Measurements from ENCODE around the gene SHMT2. TPM values are rescaled to one million over a fixed set of nuclear protein-coding genes. Genes with fewer than 3 reads are reported as not detected.

The SHMT2 gene
- polyA plus RNA-seq, 4 donors, result 22.8 to 150 (median 51.5) TPM

DNA sequence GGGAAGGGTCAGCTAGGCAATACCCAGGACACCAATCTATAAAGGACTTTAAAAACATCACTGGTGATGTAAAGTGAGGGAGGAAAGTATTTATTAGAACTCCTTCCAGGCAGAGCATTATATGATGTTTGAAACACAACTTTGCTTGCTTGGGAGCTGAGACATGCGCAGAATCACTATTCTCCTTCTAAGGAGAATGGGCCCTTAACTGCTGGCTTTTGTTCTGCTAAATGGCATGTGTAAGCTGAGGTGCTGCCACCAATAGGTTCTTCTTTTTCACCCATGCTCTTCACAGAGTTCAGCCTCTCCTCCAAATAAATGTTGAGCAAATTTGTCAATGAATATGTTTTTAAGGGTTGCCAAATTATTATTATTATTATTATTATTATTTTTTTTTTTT is 17.5 kb downstream of the SHMT2 start:
- no peak for FAIRE-seq
- Histone ChIP-seq H3K27ac (ENCODE audit: low read depth in 1 of 3, low read length in 2 of 3) (no peak overlapping the region), H3K36me3 (ENCODE audit: control insufficient read depth in 3 of 3, insufficient read depth in 2 of 3, low read depth in 1 of 3, low read length in 3 of 3) (peaks cover 0 to 8% (median 0%) of the 10 kb centered on the region in 3 donors), H3K9me3 (ENCODE audit: control insufficient read depth in 2 of 2, insufficient read depth in 1 of 2, low read depth in 1 of 2, low read length in 1 of 2) (no peaks in the 10 kb centered on the region), H3K4me1 (ENCODE audit: control insufficient read depth in 3 of 3, insufficient read depth in 2 of 3, low read depth in 1 of 3, low read length in 2 of 3) (peaks cover 0 to 17% (median 2%) of the 10 kb centered on the region in 3 donors), H3K4me3 (ENCODE audit: low read depth in 1 of 3, low read length in 3 of 3) (no peak overlapping the region), H3K27me3 (ENCODE audit: control insufficient read depth in 3 of 3, insufficient read depth in 3 of 3, low read length in 3 of 3) (peaks cover 0 to 25% (median 10%) of the 10 kb centered on the region in 3 donors)
- WGBS, 3 donors, result 92 to 100% (median 98%) methylated on average over 1 of the region's 1 CpG
- DNase-seq, result no peak

DNA sequence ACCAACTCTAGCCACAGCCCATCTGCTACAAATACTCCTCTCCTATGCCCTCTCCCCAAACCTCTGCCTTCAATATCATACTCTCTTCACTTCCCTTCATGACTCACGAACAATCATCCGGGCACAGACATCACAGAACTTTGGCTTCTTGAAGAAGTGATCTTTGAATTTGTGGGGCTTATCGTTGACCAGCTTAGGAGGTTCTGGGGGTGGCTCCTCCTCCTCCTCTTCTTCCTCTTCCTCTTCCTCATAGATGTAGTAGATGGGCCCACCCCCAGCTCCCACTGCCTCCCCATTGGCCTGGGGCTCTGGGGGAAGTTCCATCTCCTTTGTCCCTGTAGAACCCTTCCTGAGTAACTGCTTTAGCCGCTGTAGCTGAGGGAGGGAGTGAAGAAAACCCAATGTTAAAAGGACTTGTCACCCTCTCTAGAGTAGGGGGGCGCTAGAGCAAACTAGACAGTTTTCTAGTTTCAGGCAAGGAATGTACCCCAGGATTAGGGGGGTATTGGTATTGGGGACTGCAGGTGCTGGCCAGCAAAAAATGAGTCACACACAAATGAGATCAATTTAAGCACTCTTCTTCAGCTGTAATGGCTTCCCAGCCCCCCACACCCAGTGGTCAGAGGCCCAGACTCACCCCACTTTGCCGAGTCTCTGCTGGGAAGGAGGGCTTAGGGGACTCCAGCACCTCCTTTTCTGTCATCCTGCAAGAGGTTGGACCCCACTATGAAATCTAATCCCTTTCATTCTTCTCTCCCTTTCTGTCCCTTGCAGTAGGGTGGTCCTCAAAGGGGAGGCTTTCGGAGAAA is 19.6 kb downstream of the SHMT2 start:
- Histone ChIP-seq H3K36me3 (ENCODE audit: control insufficient read depth in 3 of 3, insufficient read depth in 2 of 3, low read depth in 1 of 3, low read length in 3 of 3) (peaks cover 0 to 13% (median 0%) of the 10 kb centered on the region in 3 donors), H3K4me3 (ENCODE audit: low read depth in 1 of 3, low read length in 3 of 3) (no peak overlapping the region), H3K9me3 (ENCODE audit: control insufficient read depth in 2 of 2, insufficient read depth in 1 of 2, low read depth in 1 of 2, low read length in 1 of 2) (no peaks in the 10 kb centered on the region), H3K4me1 (ENCODE audit: control insufficient read depth in 3 of 3, insufficient read depth in 2 of 3, low read depth in 1 of 3, low read length in 2 of 3) (no peaks in the 10 kb centered on the region), H3K27me3 (ENCODE audit: control insufficient read depth in 3 of 3, insufficient read depth in 3 of 3, low read length in 3 of 3) (peaks cover 0 to 4% (median 0%) of the 10 kb centered on the region in 3 donors), H3K27ac (ENCODE audit: low read depth in 1 of 3, low read length in 2 of 3) (no peak overlapping the region)
- WGBS, 3 donors, result 62 to 76% (median 63%) methylated on average over 7 of the region's 7 CpGs
- FAIRE-seq (no peak), DNase-seq (no peak)

DNA sequence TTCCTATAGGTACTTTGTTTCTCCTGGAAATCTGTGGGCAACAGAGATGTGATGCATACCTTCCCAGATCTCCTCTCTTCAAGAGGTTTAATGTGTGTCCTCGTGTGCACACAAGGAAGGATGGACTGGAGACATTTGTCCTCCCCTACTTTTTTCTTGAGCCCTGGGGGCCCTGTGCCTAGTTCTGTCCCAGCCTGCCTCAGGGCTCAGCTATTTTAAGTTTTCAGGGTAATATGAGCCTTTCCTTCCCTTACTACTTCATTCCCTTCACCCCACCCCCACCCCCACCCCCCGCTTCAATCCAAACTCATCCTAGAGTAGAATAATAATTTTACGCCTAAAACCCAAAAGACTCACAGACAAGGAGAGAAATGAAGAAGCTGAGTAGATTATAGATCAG is 21.0 kb downstream of the SHMT2 start:
- Histone ChIP-seq H3K27ac (ENCODE audit: low read depth in 1 of 3, low read length in 2 of 3) (no peak overlapping the region), H3K4me3 (ENCODE audit: low read depth in 1 of 3, low read length in 3 of 3) (no peak overlapping the region), H3K9me3 (ENCODE audit: control insufficient read depth in 2 of 2, insufficient read depth in 1 of 2, low read depth in 1 of 2, low read length in 1 of 2) (no peaks in the 10 kb centered on the region), H3K36me3 (ENCODE audit: control insufficient read depth in 3 of 3, insufficient read depth in 2 of 3, low read depth in 1 of 3, low read length in 3 of 3) (peaks cover 0 to 22% (median 5%) of the 10 kb centered on the region in 3 donors), H3K27me3 (ENCODE audit: control insufficient read depth in 3 of 3, insufficient read depth in 3 of 3, low read length in 3 of 3) (no peaks in the 10 kb centered on the region), H3K4me1 (ENCODE audit: control insufficient read depth in 3 of 3, insufficient read depth in 2 of 3, low read depth in 1 of 3, low read length in 2 of 3) (no peaks in the 10 kb centered on the region)
- FAIRE-seq (no peak), DNase-seq (no peak)
- 75 to 84% (median 79%) methylated on average over 3 of the region's 3 CpGs for WGBS, 3 donors

DNA sequence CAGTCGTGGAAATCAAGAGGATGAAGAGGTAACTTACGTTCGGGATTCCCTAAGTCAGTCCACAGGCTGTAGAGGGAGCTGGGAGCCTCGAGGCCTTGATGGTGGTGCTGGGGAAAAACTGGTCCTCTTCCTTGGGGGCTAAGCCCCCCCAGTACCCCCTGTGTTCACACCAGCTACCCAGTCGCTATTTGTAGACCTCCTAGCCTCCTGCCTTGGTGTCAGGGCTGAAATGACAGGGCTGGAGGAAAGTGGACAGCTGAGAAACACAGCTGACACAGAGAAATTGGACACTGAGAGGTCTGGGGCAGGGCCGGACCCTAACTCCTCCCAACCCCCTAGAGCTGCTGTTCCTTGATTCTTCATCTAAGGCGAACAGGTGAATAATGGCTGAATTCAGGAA is 21.4 kb downstream of the SHMT2 start, which contains the start of gene STAC3:
Gene STAC3, minus strand, starts transcription at position 232 of the 400 bp plus-strand sequence. CDS start 1,551 bp downstream, outside the sequence.
- 74 to 78% (median 77%) methylated on average over 7 of the region's 7 CpGs for WGBS, 3 donors
- DNase-seq (no peak), FAIRE-seq (no peak)
- no peaks in the 10 kb centered on the region for H3K4me1 ChIP-seq (ENCODE audit: control insufficient read depth in 3 of 3, insufficient read depth in 2 of 3, low read depth in 1 of 3, low read length in 2 of 3)
- H3K27ac ChIP-seq (ENCODE audit: low read depth in 1 of 3, low read length in 2 of 3), result no peak within 1 kb of the TSS
- H3K9me3 ChIP-seq (ENCODE audit: control insufficient read depth in 2 of 2, insufficient read depth in 1 of 2, low read depth in 1 of 2, low read length in 1 of 2), result no peaks in the 10 kb centered on the region
- no peak within 1 kb of the TSS for H3K4me3 ChIP-seq (ENCODE audit: low read depth in 1 of 3, low read length in 3 of 3)
- peaks cover under 1 to 26% (median 8%) of the 10 kb centered on the region in 3 donors for H3K36me3 ChIP-seq (ENCODE audit: control insufficient read depth in 3 of 3, insufficient read depth in 2 of 3, low read depth in 1 of 3, low read length in 3 of 3)
- no peaks in the 10 kb centered on the region for H3K27me3 ChIP-seq (ENCODE audit: control insufficient read depth in 3 of 3, insufficient read depth in 3 of 3, low read length in 3 of 3)

DNA sequence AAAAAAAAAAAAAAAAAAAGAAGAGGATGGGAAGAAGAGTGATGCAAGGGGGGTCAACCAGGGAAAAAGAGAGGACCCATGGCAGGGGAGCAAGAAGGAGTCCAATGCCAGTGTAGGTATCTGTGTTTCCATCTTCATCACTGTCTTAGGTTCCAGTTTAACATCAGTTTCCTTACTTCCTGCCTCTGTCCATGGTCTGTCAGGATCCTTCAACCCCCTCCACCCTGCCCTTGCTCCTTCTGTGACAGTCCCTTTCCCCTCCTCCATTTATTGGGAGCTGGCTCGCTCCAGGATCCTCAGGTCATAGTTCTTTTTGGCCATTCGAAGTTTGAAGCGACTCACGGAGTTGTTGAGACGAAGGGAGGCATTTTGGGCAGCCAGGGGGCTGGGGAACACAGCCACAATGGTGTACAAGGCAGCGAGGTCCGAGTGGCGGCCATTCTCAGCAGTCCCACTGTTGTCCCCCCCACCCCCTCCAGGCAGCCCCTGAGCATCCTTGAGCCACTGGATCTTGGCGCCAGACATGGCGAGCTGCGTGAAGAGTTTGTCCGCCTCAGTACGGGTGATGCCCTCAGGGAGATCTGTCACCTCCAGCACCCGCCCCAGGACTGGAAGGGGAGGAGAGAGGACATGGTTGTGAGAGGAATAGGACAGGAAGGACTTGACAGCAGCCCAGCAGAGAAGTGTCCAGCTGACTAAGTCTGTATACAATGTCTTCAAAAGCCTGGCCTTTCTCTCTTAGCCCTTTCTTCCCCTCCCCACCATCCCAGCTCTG is 25.2 kb downstream of the SHMT2 start:
- no peaks in the 10 kb centered on the region for H3K4me1 ChIP-seq (ENCODE audit: control insufficient read depth in 3 of 3, insufficient read depth in 2 of 3, low read depth in 1 of 3, low read length in 2 of 3)
- H3K27me3 ChIP-seq (ENCODE audit: control insufficient read depth in 3 of 3, insufficient read depth in 3 of 3, low read length in 3 of 3), result no peaks in the 10 kb centered on the region
- no peaks in the 10 kb centered on the region for H3K9me3 ChIP-seq (ENCODE audit: control insufficient read depth in 2 of 2, insufficient read depth in 1 of 2, low read depth in 1 of 2, low read length in 1 of 2)
- H3K4me3 ChIP-seq (ENCODE audit: low read depth in 1 of 3, low read length in 3 of 3), result no peak overlapping the region
- H3K27ac ChIP-seq (ENCODE audit: low read depth in 1 of 3, low read length in 2 of 3), result no peak overlapping the region
- FAIRE-seq (no peak), DNase-seq (no peak)
- 92 to 96% (median 92%) methylated on average over 14 of the region's 14 CpGs for WGBS, 3 donors
- peaks cover 11 to 48% (median 17%) of the 10 kb centered on the region in 3 donors for H3K36me3 ChIP-seq (ENCODE audit: control insufficient read depth in 3 of 3, insufficient read depth in 2 of 3, low read depth in 1 of 3, low read length in 3 of 3)

DNA sequence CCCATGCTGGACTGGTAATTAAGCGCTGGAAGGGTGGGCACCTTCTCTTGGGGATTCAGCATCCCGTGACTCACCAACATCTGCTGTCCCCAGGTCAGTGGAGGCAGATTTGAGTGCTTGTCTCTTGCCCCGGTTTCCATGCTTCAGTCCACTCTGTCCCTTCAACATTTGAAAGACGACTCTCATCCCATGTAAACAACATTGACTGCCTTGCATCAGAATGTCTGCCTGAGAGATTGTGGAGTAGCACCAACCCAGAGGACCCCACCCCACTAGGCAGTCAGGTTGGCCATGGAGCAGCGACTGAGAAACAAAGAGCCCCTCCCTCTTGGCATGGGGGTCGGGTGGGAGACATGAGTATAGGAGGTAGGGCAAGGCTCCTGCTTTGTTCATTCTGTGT is 26.4 kb downstream of the SHMT2 start:
- peaks cover 11 to 59% (median 21%) of the 10 kb centered on the region in 3 donors for H3K36me3 ChIP-seq (ENCODE audit: control insufficient read depth in 3 of 3, insufficient read depth in 2 of 3, low read depth in 1 of 3, low read length in 3 of 3)
- 81 to 93% (median 90%) methylated on average over 6 of the region's 6 CpGs for WGBS, 3 donors

DNA sequence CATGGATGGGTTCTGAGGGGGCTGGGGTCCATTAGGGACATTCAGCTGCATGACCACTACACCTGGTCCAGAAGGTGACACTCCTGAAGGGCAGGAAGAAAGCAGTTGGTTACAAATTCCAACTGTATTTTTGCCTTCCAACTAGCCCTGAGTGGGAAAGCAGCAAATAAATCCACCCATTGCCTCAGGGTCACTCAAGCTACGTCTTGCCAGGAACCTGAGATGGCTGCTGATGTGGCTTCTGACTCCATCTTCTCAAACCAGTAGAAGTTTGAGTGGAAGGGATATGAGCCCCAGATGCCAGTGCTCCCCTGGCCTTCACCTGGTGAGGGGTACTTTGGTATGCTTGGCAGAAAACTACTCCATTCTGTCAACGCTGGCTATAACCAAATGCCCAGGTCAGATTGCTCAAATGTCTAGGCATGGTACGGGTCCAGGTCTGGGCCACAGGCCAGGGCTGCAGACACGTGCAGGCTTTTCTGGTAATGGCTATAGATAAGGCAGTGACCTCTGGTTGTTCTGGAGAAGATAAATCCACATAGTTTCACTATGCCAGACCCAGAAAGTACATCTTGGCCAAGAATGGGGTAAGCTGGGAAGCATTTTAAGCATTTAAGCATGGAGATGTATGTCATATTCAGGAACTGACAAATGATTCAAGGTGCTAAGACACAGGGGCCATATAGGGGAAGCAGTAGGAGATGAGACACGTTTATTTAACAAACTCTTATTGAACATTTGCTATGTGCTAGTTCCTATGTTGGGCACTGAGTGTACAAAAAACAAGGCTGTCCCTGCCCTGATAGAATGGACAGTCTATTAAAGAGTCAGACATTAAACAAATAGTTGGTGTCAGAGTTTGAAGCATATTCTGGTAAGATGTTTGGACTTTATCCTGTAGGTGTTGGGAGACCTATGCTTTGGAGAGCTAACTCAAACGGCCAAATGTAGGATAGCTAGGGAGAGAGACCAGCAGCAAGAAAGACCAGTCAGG is 29.8 kb downstream of the SHMT2 start:
- 50 to 85% (median 59%) methylated on average over 6 of the region's 6 CpGs for WGBS, 3 donors

More for the DNA sequence above, 26.4 kb downstream of the SHMT2 start:
- H3K4me3 ChIP-seq (ENCODE audit: low read depth in 1 of 3, low read length in 3 of 3), result no peak overlapping the region
- no peaks in the 10 kb centered on the region for H3K9me3 ChIP-seq (ENCODE audit: control insufficient read depth in 2 of 2, insufficient read depth in 1 of 2, low read depth in 1 of 2, low read length in 1 of 2)
- no peaks in the 10 kb centered on the region for H3K4me1 ChIP-seq (ENCODE audit: control insufficient read depth in 3 of 3, insufficient read depth in 2 of 3, low read depth in 1 of 3, low read length in 2 of 3)
- DNase-seq, result no peak
- no peaks in the 10 kb centered on the region for H3K27me3 ChIP-seq (ENCODE audit: control insufficient read depth in 3 of 3, insufficient read depth in 3 of 3, low read length in 3 of 3)
- no peak overlapping the region for H3K27ac ChIP-seq (ENCODE audit: low read depth in 1 of 3, low read length in 2 of 3)
- FAIRE-seq, result no peak

More for the DNA sequence above, 29.8 kb downstream of the SHMT2 start:
- no peak overlapping the region for H3K27ac ChIP-seq (ENCODE audit: low read depth in 1 of 3, low read length in 2 of 3)
- no peak for DNase-seq
- H3K4me1 ChIP-seq (ENCODE audit: control insufficient read depth in 3 of 3, insufficient read depth in 2 of 3, low read depth in 1 of 3, low read length in 2 of 3), result no peaks in the 10 kb centered on the region
- no peaks in the 10 kb centered on the region for H3K9me3 ChIP-seq (ENCODE audit: control insufficient read depth in 2 of 2, insufficient read depth in 1 of 2, low read depth in 1 of 2, low read length in 1 of 2)
- no peak overlapping the region for H3K4me3 ChIP-seq (ENCODE audit: low read depth in 1 of 3, low read length in 3 of 3)
- H3K36me3 ChIP-seq (ENCODE audit: control insufficient read depth in 3 of 3, insufficient read depth in 2 of 3, low read depth in 1 of 3, low read length in 3 of 3), result peaks cover 11 to 55% (median 23%) of the 10 kb centered on the region in 3 donors
- no peak for FAIRE-seq
- no peaks in the 10 kb centered on the region for H3K27me3 ChIP-seq (ENCODE audit: control insufficient read depth in 3 of 3, insufficient read depth in 3 of 3, low read length in 3 of 3)

Measured in small intestine (tissue), 7 donors.